GM21737 (cell line): ENCODE data around the gene MDK.

Experiments
- ATAC-seq: cut with Tn5 transposase; IDR thresholded peaks from one replicate; pipeline ENCODE4 v1.9.1; 2021; ENCODE audit warnings: mild to moderate bottlenecking, moderate library complexity; ENCODE audit not compliant: unreplicated experiment

The MDK gene

GRCh38 chr11:46347637-46348311 lies 33.7 kb upstream of the MDK start:
- no peak for ATAC-seq

GRCh38 chr11:46348566-46349401 lies 32.7 kb upstream of the MDK start:
- ATAC-seq = no peak

DNA sequence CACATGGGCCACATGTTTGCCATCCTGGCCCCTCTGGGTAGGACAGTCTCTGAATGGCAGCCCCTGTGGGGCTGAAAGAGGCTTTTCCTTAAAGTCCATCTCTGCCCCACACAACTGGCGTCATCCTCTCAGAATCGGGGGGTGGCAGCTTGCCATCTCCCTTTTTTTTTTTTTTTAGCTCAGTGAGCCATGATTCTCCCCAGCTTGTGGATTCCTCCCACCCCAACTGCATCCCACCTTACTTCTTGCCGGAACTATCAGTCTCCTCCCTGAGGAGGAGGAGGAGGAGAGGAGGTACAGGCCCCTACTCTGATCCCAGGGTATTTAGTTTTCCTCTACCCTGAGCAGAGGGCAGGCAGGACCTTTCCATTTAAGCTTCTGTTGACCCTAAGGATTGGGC lies 30.8 kb upstream of the MDK start:
- no peak for ATAC-seq

DNA sequence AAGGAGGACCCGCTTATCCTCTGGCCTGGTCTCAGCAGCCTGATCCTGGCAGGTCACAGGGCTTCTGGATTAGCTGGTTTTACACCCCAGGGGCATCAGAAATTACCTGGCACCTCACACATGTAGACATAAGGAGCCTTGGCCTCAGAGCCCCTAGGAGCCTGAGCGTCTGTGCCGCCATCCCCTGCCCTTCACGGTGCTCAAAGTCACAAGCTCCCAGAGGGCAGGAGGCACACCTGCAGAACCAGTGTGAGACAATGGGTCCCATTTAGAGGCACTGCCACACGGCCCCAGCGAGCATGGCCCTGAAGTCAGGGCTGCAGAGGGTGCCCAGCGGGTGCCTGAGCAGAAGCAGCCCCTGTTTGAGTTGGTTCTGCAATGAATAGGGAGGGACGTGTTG lies 30.3 kb upstream of the MDK start:
- ATAC-seq = no peak

- ATAC-seq = no peak
Measured at GRCh38 chr11:46351606-46352005, 29.9 kb upstream of the MDK start.

DNA sequence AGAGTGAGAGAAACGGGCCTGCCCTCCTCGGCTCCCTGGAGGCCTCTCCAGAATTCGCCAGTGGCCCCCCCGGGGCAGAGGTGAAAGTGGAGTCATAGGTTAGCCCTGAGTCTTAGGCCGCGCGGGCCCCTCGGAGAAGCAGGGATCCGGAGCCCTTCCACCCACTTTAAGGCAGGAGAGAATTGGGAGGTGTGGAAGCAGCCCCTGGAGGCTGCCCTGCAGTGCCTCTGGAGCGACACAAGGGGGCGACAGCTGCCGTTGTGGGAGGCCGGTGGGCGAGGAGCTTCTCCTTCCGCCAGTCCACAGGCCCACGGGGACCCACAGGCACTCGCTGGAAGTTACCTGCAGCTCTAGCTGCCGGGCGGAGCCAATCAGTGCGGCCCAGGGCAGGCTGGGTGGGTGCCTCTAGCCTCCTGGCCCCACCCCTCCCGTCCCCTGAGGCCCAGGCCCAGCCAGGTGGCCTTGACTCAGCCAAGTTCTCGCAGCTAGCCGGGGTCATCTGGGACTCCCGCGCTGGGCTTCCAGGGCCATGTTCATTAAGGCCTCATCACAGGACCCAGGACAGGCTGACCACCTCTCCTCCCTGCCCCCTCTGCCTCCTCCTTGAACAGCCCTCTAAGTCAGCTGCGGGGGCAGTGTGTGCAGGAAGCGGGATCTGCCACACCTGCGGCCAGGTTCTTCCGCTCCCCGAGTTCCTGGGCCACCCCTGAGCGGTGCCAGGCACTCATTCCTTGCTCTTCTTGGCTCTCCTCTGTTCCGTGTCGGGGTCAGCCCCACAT lies 29.2 kb upstream of the MDK start:
- no peak for ATAC-seq

- no peak for ATAC-seq
Measured at GRCh38 chr11:46353698-46354097, 27.8 kb upstream of the MDK start.

DNA sequence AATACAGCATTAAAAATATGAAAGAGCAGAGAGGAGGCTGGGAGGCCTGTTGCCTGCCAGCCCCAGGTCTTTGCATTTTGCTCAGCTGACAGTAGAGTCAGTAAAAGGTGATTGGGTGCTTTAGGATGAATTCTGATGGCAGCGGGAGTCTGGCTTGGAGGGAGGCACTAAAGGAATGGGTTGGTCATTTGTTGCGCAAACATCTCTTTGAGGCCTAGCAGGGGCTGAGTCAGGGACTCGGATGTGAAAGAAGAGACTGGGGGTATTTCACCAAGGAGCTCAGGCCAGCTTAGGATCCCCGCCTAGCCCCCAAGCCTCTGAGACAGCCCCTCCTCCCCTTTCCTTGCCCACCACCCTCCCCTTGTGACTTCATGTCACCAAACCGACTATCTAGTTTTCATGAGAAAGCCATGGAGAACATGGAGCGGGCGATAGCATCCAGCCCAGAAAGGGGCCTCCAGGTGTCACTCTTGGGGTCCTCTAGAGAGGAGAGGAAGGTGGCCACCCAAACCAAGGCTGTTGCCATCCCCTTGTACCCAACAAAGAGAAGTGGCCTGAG lies 24.5 kb upstream of the MDK start:
- no peak for ATAC-seq

DNA sequence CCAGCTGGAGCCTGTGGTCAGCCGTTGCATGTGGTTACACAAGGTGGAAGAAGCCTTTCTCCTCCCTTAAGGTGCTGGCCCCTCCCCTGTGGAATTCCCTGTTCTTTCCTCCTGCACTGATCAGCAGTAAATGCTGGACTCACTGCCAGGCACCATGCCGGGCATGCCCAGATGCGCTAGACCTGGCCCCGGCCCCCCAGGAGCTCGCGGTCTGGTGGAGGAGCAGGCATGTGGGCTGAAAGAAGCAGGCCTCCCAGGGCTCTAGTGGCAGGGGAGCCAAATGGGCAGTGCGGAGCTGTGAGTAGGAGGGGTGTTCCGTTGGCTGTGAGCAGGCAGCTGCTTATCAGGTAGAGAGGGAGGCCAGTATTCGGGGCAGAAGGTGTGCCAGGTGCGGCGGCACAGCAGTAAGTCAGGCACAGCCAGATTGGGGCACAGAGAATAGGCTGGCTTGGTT lies 24.0 kb upstream of the MDK start:
- no peak for ATAC-seq

DNA sequence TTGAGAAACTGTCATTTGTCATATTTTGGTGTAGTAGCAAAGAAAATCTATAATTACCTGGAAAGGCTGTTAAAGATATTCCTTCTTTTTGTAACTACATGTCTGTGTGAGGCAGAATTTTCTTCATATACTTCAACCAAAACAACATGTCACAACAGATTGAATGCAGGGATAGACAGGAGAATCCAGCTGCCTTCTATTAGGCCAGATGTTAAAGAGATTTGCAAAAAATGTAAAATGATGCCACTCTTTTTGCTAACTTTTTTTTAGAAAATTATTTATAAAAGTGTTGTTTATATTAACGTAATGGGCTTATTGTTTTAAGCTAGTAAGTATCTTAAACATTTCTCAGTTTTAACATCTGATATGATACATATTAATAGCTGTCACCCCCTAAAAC lies 21.5 kb upstream of the MDK start:
- no peak for ATAC-seq

- ATAC-seq = no peak
Measured at GRCh38 chr11:46360878-46361277, 20.6 kb upstream of the MDK start.

DNA sequence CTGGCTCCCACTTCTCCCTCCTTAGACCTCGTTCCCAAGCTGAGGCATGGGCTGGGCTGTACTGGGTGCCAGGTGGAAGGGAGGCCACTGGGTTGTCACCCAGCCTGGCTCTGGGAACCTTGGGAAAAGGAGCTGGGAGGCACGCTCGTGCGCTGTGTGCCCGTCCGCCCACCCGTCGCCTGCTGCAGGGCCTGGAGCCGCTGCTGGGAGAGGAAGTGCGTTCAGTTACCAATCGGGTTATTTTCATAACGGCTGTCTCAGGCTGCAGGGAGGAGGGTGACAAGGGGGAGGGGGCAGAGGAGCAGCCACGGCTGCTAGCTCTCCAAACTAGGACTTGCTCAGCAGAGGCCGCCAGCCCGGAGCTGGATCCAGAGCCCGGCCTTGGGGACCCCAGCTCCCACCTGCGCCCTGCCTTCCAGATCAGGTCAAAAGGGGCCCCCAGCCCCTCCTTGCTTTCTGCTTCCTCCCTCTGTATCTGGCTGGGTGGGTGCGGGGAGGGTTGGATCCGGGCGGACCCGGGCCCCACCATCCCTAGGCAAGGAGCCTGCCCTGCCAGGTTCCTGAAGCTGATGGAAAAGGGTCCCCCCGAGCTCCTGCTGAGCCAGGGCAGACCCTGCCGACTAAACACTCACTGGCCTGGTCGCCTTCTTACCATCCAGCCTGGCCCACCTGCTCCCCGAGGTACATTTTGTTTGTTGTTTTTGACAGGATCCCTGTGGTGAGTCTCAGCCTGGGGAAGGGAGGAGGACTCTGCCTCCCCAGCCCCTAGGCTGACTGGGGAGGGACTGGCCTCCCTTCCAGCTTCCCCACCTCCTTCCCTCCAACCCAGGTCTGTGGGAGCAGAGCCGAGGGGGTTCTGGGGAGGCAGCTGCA lies 19.9 kb upstream of the MDK start:
- peak; percentile 85 for ATAC-seq

GRCh38 chr11:46362156-46363030 lies 19.1 kb upstream of the MDK start:
- ATAC-seq = no peak

- ATAC-seq = no peak
Measured at GRCh38 chr11:46363031-46363407, 18.4 kb upstream of the MDK start.

- no peak for ATAC-seq
Measured at GRCh38 chr11:46363455-46364005, 17.9 kb upstream of the MDK start.

- ATAC-seq = no peak
Measured at GRCh38 chr11:46364056-46364455, 17.4 kb upstream of the MDK start.

DNA sequence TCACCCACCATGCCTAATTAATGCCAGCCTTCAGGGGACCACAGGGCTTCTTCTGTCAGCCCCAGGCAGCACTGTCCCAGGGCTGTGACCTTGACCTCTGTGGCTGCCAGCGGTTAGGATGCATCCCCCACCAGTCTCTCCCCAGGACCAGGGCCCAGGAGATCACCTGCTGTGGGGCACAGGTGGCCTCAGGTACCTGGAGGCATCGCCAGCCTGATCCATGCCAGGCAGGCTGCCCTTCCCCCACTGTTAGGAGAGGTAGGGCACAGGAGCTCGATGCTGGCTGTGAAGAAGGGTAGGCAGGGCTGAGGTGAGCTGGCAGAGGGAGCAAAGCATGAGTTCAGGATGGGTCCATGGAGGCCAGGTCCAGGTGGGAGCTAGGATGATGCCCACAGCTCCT lies 16.7 kb upstream of the MDK start:
- no peak for ATAC-seq

DNA sequence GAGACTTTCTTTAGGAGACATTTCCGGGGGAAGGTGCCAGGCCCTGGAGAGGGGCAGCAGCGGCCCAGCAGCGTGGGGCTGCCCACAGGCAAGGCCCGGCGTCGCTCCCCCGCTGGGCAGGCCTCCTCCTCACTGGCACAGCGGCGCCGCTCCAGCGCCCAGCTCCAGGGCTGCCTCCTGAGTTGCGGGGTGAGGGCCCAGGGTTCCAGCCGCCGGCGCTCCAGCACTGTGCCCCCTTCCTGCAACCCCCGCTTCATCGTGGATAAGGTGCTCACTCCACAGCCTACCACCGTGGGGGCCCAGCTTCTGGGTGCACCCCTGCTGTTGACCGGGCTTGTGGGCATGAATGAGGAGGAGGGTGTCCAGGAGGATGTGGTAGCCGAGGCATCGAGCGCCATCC lies 15.2 kb upstream of the MDK start:
- no peak for ATAC-seq

GRCh38 chr11:46366661-46367161 lies 14.8 kb upstream of the MDK start:
- no peak for ATAC-seq
